B cell (primary cell): ENCODE measurements around the gene RGS3. TPM values are rescaled to one million over a fixed set of nuclear protein-coding genes. Genes with fewer than 3 reads are reported as not detected.

ENCODE experiments used
- ATAC-seq: fragments of 200-7000 bp; cut with Tn5 transposase; one replicate; pipeline ENCODE4 v1.10.0; 2021; ENCODE audit warnings: low read depth, mild to moderate bottlenecking, moderate number of reproducible peaks, moderate library complexity
- CTCF ChIA-PET: fragments of 350-600 bp; sonication (Branson Sonifier 250); formaldehyde crosslinking; loops from one replicate; lab custom pipeline; 2021; ENCODE audit warnings: antibody characterized with exemption, inconsistent platforms; lab: Charles Lee
- POLR2A ChIA-PET: fragments of 350-600 bp; sonication (Branson Sonifier 250); formaldehyde crosslinking; loops from one replicate; lab custom pipeline; 2021; ENCODE audit warnings: antibody characterized with exemption; lab: Charles Lee
- DNase-seq: peaks from one replicate; pipeline ENCODE4 v3.0.0; 2013
- H2AFZ ChIP-seq: 2 replicates; pipeline ENCODE4 v1.6.1; 2012; ENCODE audit warnings: mild to moderate bottlenecking, low read depth, low read length; ENCODE audit not compliant: insufficient read depth, poor library complexity, severe bottlenecking
- H3K27ac ChIP-seq, 2 donors: 1 replicate in 1 of 2; 2 replicates in 1 of 2; pipeline ENCODE4 v1.5.1; 2012 to 2013; ENCODE audit warnings: low read length in 2 of 2, mild to moderate bottlenecking in 2 of 2, moderate library complexity in 1 of 2
- H3K27me3 ChIP-seq, 4 experiments: fragments of 200-600 bp in 1 of 4; sonication (generic) in 1 of 4; replicated peaks in 1 of 4; 1 replicate in 2 of 4; 2 replicates in 2 of 4; pipeline versions ENCODE4 v1.6.1 to v1.7.0; 2013 to 2016; ENCODE audit warnings: low read length in 3 of 4, mild to moderate bottlenecking in 2 of 4, mixed read lengths in 1 of 4, moderate library complexity in 1 of 4; ENCODE audit not compliant: insufficient read depth in 4 of 4, control insufficient read depth in 3 of 4; ENCODE audit errors: control extremely low read depth in 1 of 4
- H3K36me3 ChIP-seq, 2 experiments: replicated peaks in 1 of 2; 1 replicate in 1 of 2; 2 replicates in 1 of 2; pipeline versions ENCODE4 v1.6.1 to v1.7.1; 2013; ENCODE audit warnings: low read length in 1 of 2; ENCODE audit not compliant: insufficient read depth in 2 of 2, control insufficient read depth in 1 of 2; ENCODE audit errors: control extremely low read depth in 1 of 2, extremely low read depth in 1 of 2
- H3K4me1 ChIP-seq, 2 donors: fragments of 200-600 bp in 1 of 2; sonication (generic) in 1 of 2; 1 replicate in 1 of 2; 2 replicates in 1 of 2; pipeline versions ENCODE4 v1.5.1 to v1.6.1; 2013 to 2017; ENCODE audit warnings: low read length in 2 of 2; ENCODE audit not compliant: control insufficient read depth in 2 of 2, insufficient read depth in 2 of 2
- H3K4me2 ChIP-seq: replicated peaks from 2 replicates; pipeline ENCODE3; 2012; ENCODE audit warnings: mild to moderate bottlenecking, low read depth, low read length; ENCODE audit not compliant: poor library complexity, severe bottlenecking
- H3K4me3 ChIP-seq, 5 experiments: fragments of 200-600 bp in 1 of 5; sonication (generic) in 1 of 5; 1 replicate in 3 of 5; 2 replicates in 2 of 5; pipeline versions ENCODE4 v1.5.1 to v1.7.0; 2011 to 2016; ENCODE audit warnings: low read length in 4 of 5, mild to moderate bottlenecking in 4 of 5, low read depth in 2 of 5, control low read depth in 1 of 5, moderate library complexity in 1 of 5; ENCODE audit not compliant: insufficient read depth in 1 of 5; ENCODE audit errors: control extremely low read depth in 1 of 5, extremely low read depth in 1 of 5
- H3K79me2 ChIP-seq: fragments of 200-600 bp; sonication (generic); one replicate; pipeline ENCODE4 v1.6.0; 2016; ENCODE audit warnings: low read length; ENCODE audit not compliant: control insufficient read depth, insufficient read depth
- H3K9ac ChIP-seq: fragments of 200-600 bp; sonication (generic); 2 replicates; pipeline ENCODE4 v1.6.1; 2017; ENCODE audit warnings: mild to moderate bottlenecking, low read length, moderate library complexity
- H3K9me3 ChIP-seq, 3 donors: one replicate each; pipeline versions ENCODE4 v1.6.1 to v1.7.1; 2013; ENCODE audit warnings: low read length in 2 of 3; ENCODE audit not compliant: control insufficient read depth in 2 of 3, insufficient read depth in 1 of 3; ENCODE audit errors: control extremely low read depth in 1 of 3
- H4K20me1 ChIP-seq: 2 replicates; pipeline ENCODE4 v1.6.0; 2012; ENCODE audit warnings: mild to moderate bottlenecking, low read length; ENCODE audit not compliant: insufficient read depth, control insufficient read depth, poor library complexity, severe bottlenecking
- H3K27ac Mint-ChIP-seq: one replicate; pipeline ENCODE4 v1.8.0; 2021; ENCODE audit warnings: mixed read lengths
- H3K27me3 Mint-ChIP-seq: one replicate; pipeline ENCODE4 v1.8.0; 2021; ENCODE audit warnings: mixed read lengths
- H3K4me1 Mint-ChIP-seq: one replicate; pipeline ENCODE4 v1.8.0; 2021; ENCODE audit warnings: mixed read lengths
- H3K4me3 Mint-ChIP-seq: one replicate; pipeline ENCODE4 v1.8.0; 2021; ENCODE audit warnings: mixed read lengths
- H3K9me3 Mint-ChIP-seq: one replicate; pipeline ENCODE4 v1.8.0; 2022; ENCODE audit warnings: mixed read lengths; ENCODE audit not compliant: insufficient read depth
- CTCF ChIP-seq: fragments of 200-600 bp; IDR thresholded peaks from one replicate; pipeline ENCODE4 v1.8.0; 2022; ENCODE audit warnings: antibody characterized with exemption, mild to moderate bottlenecking
- EZH2 ChIP-seq: IDR thresholded peaks from 2 replicates; pipeline ENCODE4 v1.6.1; 2012; ENCODE audit warnings: borderline replicate concordance, low read depth, mild to moderate bottlenecking, moderate library complexity, low read length; ENCODE audit not compliant: insufficient read depth, poor library complexity, severe bottlenecking
- WGBS: methylation state at CpG from one replicate; pipeline ENCODE4 v1.1.5; 2013; ENCODE audit warnings: missing lambda C conversion rate; ENCODE audit not compliant: insufficient coverage; 5-methylcytosine and 5-hydroxymethylcytosine counted together
- intact Hi-C: fragments of 100-400 bp; cut with micrococcal nuclease; formaldehyde crosslinking; loops from one replicate; pipeline ENCODE4 v1.10.0; 2022
- polyA plus RNA-seq: library from polyadenylated mRNA; depleted of rRNA; stranded (reverse); fragments of >200 nt; gene quantifications from 2 replicates; pipeline ENCODE4 v1.2.3, GENCODE V29; 2012
- total RNA-seq, 2 donors: library from RNA; stranded (reverse); fragments of 120-200 nt in 1 of 2; gene quantifications; 1 replicate in 1 of 2; 2 replicates in 1 of 2; pipeline versions ENCODE4 v1.2.3 to v1.2.4, GENCODE V29; 2013 to 2022

Gene RGS3
- total and polyA plus RNA-seq, 2 donors (not counting 1 experiment from before 2014, with no cell fraction given), result 12.0 to 15.6 TPM

DNA sequence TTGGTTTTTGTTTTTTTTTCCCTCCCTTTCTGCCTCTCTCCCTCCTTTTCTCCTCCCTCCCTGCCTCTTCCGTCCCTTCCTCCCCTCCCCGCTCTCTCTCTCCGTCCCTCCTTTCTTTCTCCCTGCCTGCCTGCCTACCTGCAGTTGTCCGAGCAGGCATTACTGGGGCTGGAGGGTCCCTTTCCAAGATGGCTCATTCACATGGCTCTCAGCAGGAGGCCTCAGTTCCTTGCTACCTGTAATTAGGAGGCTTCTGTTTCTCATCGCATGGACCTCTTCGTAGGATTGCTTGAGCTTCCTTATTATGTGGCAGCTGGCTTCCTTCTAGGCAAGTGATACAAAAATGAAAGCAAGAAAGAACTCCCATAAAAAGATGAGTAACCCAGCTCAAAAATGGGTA is 8.0 kb downstream of the RGS3 start:
- Histone ChIP-seq H3K4me3 (no peak overlapping the region), H4K20me1 (no peaks in the 10 kb centered on the region), H3K9me3 (peaks cover 0 to 1% (median 0%) of the 10 kb centered on the region in 3 donors), H3K27ac (no peak overlapping the region), H3K79me2 (no peaks in the 10 kb centered on the region), H3K4me1 (no peaks in the 10 kb centered on the region), H3K27me3 (no peaks in the 10 kb centered on the region), H3K9ac (no peak overlapping the region), H3K36me3 (no peaks in the 10 kb centered on the region), H3K4me2 (no peak overlapping the region), H2AFZ (no peak overlapping the region)
- no peak for DNase-seq
- Mint-ChIP-seq H3K4me1 (no peaks in the 10 kb centered on the region), H3K27me3 (peaks cover 4% of the 10 kb centered on the region), H3K4me3 (no peak overlapping the region), H3K27ac (no peak overlapping the region), H3K9me3 (peaks cover 4% of the 10 kb centered on the region)
- intact Hi-C loops, result no loop called here
- no peak for ATAC-seq
- no peak for TF ChIP-seq CTCF
- no peak for TF ChIP-seq EZH2
- WGBS, result 95% methylated on average over 4 of the region's 6 CpGs
- POLR2A ChIA-PET, result no interaction called here
- CTCF ChIA-PET, result interaction anchor here (1.1 kb wide), 1 partner anchor 13 kb away, joined by 3 read pairs; no protein-coding TSS in a partner anchor

- Mint-ChIP-seq H3K27ac (no peak overlapping the region), H3K4me3 (no peak overlapping the region), H3K27me3 (peaks cover 8% of the 10 kb centered on the region), H3K9me3 (peaks cover 3% of the 10 kb centered on the region), H3K4me1 (no peaks in the 10 kb centered on the region)
- no peak for ATAC-seq
- no peak for TF ChIP-seq EZH2
- TF ChIP-seq CTCF, result no peak
- Histone ChIP-seq H3K4me3 (no peak overlapping the region), H3K4me2 (no peak overlapping the region), H3K79me2 (no peaks in the 10 kb centered on the region), H2AFZ (no peak overlapping the region), H3K27ac (no peak overlapping the region), H3K9me3 (peaks cover 0 to 1% (median 0%) of the 10 kb centered on the region in 3 donors), H3K27me3 (no peaks in the 10 kb centered on the region), H3K36me3 (no peaks in the 10 kb centered on the region), H4K20me1 (no peaks in the 10 kb centered on the region), H3K9ac (no peak overlapping the region), H3K4me1 (no peaks in the 10 kb centered on the region)
- intact Hi-C loops, result no loop called here
- ChIA-PET CTCF (interaction anchor here (1.1 kb wide), 1 partner anchor 13 kb away, joined by 3 read pairs; no protein-coding TSS in a partner anchor), POLR2A (no interaction called here)
- WGBS, result 86% methylated on average over 2 of the region's 5 CpGs
- DNase-seq, result no peak
These were observed 8.7 kb downstream of the RGS3 start for GRCh38 chr9:113472199-113472598.
